Stomach (tissue), 9 donors: ENCODE results near the gene ACOXL. TPM values are rescaled to one million over a fixed set of nuclear protein-coding genes. Genes with fewer than 3 reads are reported as not detected.

Experiments
- DNase-seq, 2 donors: peaks; one replicate each; pipeline versions ENCODE4 v3.0.0 to v3.0.0-alpha.2; 2013 to 2019
- H3K27ac ChIP-seq, 5 donors: fragments of 200-600 bp in 4 of 5; sonication (generic) in 4 of 5; one replicate each; pipeline ENCODE4 v1.5.1; 2013 to 2019; ENCODE audit warnings: mild to moderate bottlenecking in 1 of 5, moderate library complexity in 1 of 5
- H3K27me3 ChIP-seq, 3 donors: fragments of 200-600 bp; sonication (generic); one replicate each; pipeline ENCODE4 v1.5.1; 2017 to 2019; ENCODE audit warnings: mixed run types in 1 of 3
- H3K36me3 ChIP-seq, 4 donors: fragments of 200-600 bp; sonication (generic); 1 replicate in 3 of 4; 2 replicates in 1 of 4; pipeline ENCODE4 v1.5.1; 2016 to 2019
- H3K4me1 ChIP-seq, 4 donors: fragments of 200-600 bp; sonication (generic); one replicate each; pipeline ENCODE4 v1.5.1; 2016 to 2019
- H3K4me3 ChIP-seq, 4 donors: fragments of 200-600 bp; sonication (generic) in 3 of 4; one replicate each; pipeline ENCODE4 v1.5.1; 2016 to 2019; ENCODE audit warnings: mild to moderate bottlenecking in 1 of 4
- H3K9me3 ChIP-seq, 4 donors: fragments of 200-600 bp; sonication (generic); one replicate each; pipeline ENCODE4 v1.5.1; 2016 to 2019
- EP300 ChIP-seq: sonication (generic); formaldehyde crosslinking; IDR thresholded peaks from one replicate; pipeline ENCODE4 v1.6.1; 2017; ENCODE audit warnings: antibody characterized with exemption
- POLR2A ChIP-seq, 4 donors: fragments of 450-650 bp; IDR thresholded peaks; one replicate each; pipeline ENCODE4 v1.6.1; 2016; ENCODE audit warnings: antibody characterized with exemption in 4 of 4, control low read depth in 2 of 4, mild to moderate bottlenecking in 1 of 4, moderate library complexity in 1 of 4
- POLR2AphosphoS5 ChIP-seq, 3 donors: sonication (generic); formaldehyde crosslinking; IDR thresholded peaks; one replicate each; pipeline ENCODE4 v1.6.1; 2016; ENCODE audit warnings: antibody characterized with exemption in 3 of 3
- WGBS, 5 donors: extraction: QIAGEN DNeasy Blood & Tissue Kit in 3 of 5; methylation state at CpG; one replicate each; pipeline versions ENCODE4 v1.1.5 to v1.1.7; 2013 to 2018; 5-methylcytosine and 5-hydroxymethylcytosine counted together
- intact Hi-C: fragments of 100-400 bp; cut with DNase I; formaldehyde crosslinking; loops from one replicate; pipeline ENCODE4 v1.15.1; 2023; ENCODE audit warnings: low total_unique reads
- polyA plus RNA-seq, 3 donors: library from polyadenylated mRNA; stranded (reverse); fragments of 200-250 nt; gene quantifications; one replicate each; pipeline ENCODE4 v1.2.3, GENCODE V29; 2013
- total RNA-seq, 5 donors: library from RNA; depleted of rRNA; stranded (reverse); fragments of >200 nt; gene quantifications; one replicate each; pipeline versions ENCODE4 v1.1.0 to v1.2.3, GENCODE V29; 2014 to 2016
- TF ChIP-seq, protein P1 (sequence below), 7 experiments: fragments of 450-650 bp in 4 of 7; fragments of 200-600 bp in 3 of 7; sonication (generic) in 3 of 7; IDR thresholded peaks; one replicate each; pipeline ENCODE4 v1.5.1; 2016 to 2019; ENCODE audit warnings: antibody characterized with exemption in 7 of 7, control low read depth in 2 of 7, mild to moderate bottlenecking in 1 of 7
- donor health status: healthy with polysubstance abuse.
- donor health status: Bipolar disorder and iron deficiency.
- donor health status: healthy.

Gene ACOXL
- total and polyA plus RNA-seq, 8 donors: 0.10 to 1.3 (median 0.45) TPM; not detected in 3

DNA sequence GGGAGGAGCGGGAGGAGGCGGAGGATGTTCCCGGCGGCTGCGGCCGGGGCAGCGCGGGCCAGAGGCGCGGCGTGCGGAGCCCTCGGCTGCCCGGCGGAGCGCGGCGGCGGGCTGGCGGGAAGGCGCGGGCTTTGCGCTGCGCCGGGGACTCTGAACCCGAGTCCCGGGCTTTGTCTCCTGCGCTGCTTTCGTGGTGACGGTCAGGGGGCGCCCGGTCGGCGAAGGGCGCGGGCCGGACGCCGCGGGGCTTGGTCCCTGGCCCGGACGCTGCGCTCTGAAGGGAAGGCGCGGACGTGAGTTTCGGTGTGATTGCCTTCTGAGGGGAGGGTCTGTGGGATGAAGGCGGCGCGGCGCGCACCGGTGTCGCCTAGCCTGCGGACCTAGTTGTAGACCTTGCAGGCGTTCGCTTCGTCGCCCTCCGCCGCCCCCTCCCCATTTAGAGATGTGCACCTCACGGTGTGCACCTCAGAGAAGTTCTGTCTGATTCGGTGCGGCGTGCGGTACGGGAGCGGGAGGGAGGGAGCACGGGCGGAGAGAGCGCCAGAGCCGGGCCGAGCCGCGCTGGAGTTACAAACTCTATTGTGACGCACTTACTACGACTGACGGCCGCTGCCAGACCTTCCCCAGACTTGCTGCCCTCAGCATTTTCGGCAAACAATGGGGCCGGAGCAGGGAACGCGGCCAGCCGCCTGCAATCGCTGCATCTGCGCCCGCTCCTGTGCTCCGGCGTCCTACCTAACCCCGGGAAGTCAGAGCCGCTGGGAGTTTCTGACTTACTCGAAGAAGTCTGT, 390.5 kb downstream of the ACOXL start:
- Histone ChIP-seq H3K36me3 (peaks cover 0 to 39% (median 27%) of the 10 kb centered on the region in 4 donors), H3K27me3 (peaks cover 5 to 27% (median 19%) of the 10 kb centered on the region in 3 donors), H3K4me1 (peaks cover 30 to 70% (median 60%) of the 10 kb centered on the region in 4 donors), H3K27ac (peak overlapping the region; percentile 87 to 93 (median 90)), H3K9me3 (no peaks in the 10 kb centered on the region), H3K4me3 (peak overlapping the region; percentile 74 to 89 (median 82))
- 0 to 2% (median 0%) methylated on average over 28 to 92 of the region's 92 CpGs for WGBS, 5 donors
- DNase-seq: peak; percentile 89 to 93
- intact Hi-C loops: no loop called here
- TF ChIP-seq POLR2AphosphoS5 (IDR thresholded peaks at IDR 0.05) (peak; percentile 49 to 72 (median 71)), POLR2A (IDR thresholded peaks at IDR 0.05) (peak in 1 of 4 donors; percentile 18), EP300 (no peak)
- TF ChIP-seq, protein P1, sequence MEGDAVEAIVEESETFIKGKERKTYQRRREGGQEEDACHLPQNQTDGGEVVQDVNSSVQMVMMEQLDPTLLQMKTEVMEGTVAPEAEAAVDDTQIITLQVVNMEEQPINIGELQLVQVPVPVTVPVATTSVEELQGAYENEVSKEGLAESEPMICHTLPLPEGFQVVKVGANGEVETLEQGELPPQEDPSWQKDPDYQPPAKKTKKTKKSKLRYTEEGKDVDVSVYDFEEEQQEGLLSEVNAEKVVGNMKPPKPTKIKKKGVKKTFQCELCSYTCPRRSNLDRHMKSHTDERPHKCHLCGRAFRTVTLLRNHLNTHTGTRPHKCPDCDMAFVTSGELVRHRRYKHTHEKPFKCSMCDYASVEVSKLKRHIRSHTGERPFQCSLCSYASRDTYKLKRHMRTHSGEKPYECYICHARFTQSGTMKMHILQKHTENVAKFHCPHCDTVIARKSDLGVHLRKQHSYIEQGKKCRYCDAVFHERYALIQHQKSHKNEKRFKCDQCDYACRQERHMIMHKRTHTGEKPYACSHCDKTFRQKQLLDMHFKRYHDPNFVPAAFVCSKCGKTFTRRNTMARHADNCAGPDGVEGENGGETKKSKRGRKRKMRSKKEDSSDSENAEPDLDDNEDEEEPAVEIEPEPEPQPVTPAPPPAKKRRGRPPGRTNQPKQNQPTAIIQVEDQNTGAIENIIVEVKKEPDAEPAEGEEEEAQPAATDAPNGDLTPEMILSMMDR (IDR thresholded peaks at IDR 0.05): no peak

DNA sequence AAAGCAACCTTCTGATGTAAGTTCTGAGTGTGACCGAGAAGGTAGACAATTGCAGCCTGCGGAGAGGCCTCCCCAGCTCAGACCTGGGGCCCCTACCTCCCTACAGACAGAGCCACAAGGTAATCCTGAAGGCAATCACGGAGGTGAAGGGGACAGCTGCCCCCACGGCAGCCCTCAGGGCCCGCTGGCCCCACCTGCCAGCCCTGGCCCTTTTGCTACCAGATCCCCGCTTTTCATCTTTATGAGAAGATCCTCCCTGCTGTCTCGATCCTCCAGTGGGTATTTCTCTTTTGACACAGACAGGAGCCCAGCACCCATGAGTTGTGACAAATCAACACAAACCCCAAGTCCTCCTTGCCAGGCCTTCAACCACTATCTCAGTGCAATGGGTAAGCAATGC, 391.4 kb downstream of the ACOXL start:
- DNase-seq: no peak
- Histone ChIP-seq H3K27me3 (peaks cover 3 to 18% (median 12%) of the 10 kb centered on the region in 3 donors), H3K9me3 (no peaks in the 10 kb centered on the region), H3K27ac (no peak overlapping the region), H3K4me3 (peak overlapping the region in 3 of 4 donors; percentile 81 to 89 (median 83)), H3K36me3 (peaks cover 0 to 46% (median 32%) of the 10 kb centered on the region in 4 donors), H3K4me1 (peaks cover 20 to 61% (median 51%) of the 10 kb centered on the region in 4 donors)
- intact Hi-C loops: no loop called here
- WGBS, 5 donors: 89 to 96% (median 94%) methylated on average over 7 of the region's 7 CpGs
- TF ChIP-seq POLR2AphosphoS5 (IDR thresholded peaks at IDR 0.05) (no peak), EP300 (no peak), POLR2A (IDR thresholded peaks at IDR 0.05) (no peak)
- TF ChIP-seq, protein P1 (IDR thresholded peaks at IDR 0.05): no peak

DNA sequence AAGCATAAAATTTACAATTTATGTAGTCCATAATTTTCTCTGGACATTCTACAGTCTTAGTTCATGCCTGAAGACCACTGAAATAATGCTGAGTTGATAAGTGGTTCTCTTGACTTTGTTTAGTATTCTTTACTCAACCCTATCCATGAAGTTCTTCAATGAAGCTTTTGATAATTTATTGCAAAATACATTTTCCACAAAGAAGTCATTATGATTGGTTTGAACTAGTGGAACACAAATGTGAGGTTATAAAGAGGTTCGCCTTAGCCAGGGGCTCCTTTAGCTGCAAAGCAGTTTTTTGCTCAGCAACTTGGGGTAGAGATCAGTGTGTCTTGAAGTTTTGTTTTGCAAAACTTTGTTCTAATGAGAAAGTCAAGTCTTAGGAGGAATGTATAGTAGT, 394.2 kb downstream of the ACOXL start:
- TF ChIP-seq, protein P1 (IDR thresholded peaks at IDR 0.05): no peak
- no peak for TF ChIP-seq EP300
- no peak for TF ChIP-seq POLR2AphosphoS5 (IDR thresholded peaks at IDR 0.05)
- Histone ChIP-seq H3K4me1 (peaks cover 5 to 40% (median 29%) of the 10 kb centered on the region in 4 donors), H3K36me3 (peaks cover 0 to 64% (median 51%) of the 10 kb centered on the region in 4 donors), H3K27me3 (no peaks in the 10 kb centered on the region), H3K9me3 (no peaks in the 10 kb centered on the region), H3K4me3 (no peak overlapping the region), H3K27ac (no peak overlapping the region)
- 83 to 100% (median 93%) methylated on average over 1 of the region's 1 CpG for whole genome bisulfite sequencing, 5 donors
- intact Hi-C loops: no loop called here
- DNase-seq: no peak

DNA sequence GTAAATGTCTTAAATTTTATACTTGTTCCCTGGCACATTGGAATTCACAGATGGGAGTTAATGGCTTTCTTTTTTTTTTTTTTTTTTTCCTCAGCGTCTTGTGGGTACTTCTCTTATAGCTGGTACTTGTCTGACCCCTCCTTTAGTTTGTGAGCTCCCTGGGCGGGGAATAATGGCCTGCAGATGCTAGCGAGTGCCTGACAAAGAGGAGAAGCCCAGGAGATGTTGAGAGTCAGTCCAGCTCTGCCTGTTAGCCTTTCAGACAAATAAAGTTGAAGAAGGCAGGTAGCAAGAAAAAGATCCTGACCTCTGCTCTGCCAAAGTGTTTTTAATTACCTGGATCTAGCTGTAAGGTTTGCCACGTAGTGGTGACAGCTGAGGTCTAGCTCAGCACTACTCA, 395.0 kb downstream of the ACOXL start:
- Histone ChIP-seq H3K27me3 (no peaks in the 10 kb centered on the region), H3K4me1 (peaks cover 0 to 34% (median 23%) of the 10 kb centered on the region in 4 donors), H3K27ac (no peak overlapping the region), H3K36me3 (peaks cover 0 to 69% (median 51%) of the 10 kb centered on the region in 4 donors), H3K4me3 (no peak overlapping the region), H3K9me3 (no peaks in the 10 kb centered on the region)
- no peak for DNase-seq
- intact Hi-C loops: no loop called here
- TF ChIP-seq, protein P1 (IDR thresholded peaks at IDR 0.05): no peak
- TF ChIP-seq POLR2AphosphoS5 (IDR thresholded peaks at IDR 0.05) (no peak), EP300 (no peak), POLR2A (IDR thresholded peaks at IDR 0.05) (no peak)
- WGBS, 5 donors: 78 to 85% (median 80%) methylated on average over 4 of the region's 4 CpGs
